ENCODE measurements around the gene DALRD3. TPM values are rescaled to one million over a fixed set of nuclear protein-coding genes. Genes with fewer than 3 reads are reported as not detected.

DALRD3 gene
- total and polyA plus RNA-seq, 2 experiments from 2014 or later, result 31.0 to 57.7 TPM

DNA sequence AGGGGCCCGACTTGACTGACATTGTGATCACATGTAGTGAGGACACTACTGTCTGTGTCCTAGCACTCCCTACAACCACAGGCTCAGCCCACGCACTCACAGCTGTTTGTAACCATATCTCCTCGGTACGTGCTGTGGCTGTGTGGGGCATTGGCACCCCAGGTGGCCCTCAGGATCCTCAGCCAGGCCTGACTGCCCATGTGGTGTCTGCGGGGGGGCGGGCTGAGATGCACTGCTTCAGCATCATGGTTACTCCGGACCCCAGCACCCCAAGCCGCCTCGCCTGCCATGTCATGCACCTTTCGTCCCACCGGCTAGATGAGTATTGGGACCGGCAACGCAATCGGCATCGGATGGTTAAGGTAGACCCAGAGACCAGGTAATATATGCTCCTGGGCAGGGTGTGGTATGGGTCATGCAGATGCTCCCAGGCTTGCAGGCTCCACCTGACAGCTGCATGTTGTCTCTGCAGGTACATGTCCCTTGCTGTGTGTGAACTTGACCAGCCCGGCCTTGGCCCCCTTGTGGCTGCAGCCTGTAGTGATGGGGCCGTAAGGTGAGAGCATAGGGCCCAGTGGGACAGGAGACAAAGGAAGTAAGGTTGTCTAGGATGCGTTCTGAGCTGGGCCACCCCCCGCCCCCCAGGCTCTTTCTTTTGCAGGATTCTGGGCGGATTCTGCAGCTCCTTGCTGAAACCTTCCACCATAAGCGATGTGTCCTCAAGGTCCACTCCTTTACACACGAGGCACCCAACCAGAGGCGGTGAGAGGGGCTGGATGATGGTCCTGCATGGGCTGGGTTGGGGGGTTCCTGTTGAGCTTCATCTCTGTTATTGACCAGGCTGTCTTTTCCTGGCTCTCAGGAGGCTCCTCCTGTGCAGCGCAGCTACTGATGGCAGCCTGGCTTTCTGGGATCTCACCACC, 4.4 kb downstream of the DALRD3 start:
- Histone ChIP-seq H3K4me3 (no peak overlapping the region), H3K36me3 (ENCODE audit: insufficient read depth) (peaks cover 19% of the 10 kb centered on the region), H3K27me3 (ENCODE audit: insufficient read depth) (no peaks in the 10 kb centered on the region), H2AFZ (no peak overlapping the region), H3K79me2 (replicated peaks; ENCODE audit: insufficient read depth) (peaks cover 40% of the 10 kb centered on the region), H3K4me1 (ENCODE audit: insufficient read depth) (peaks cover 6% of the 10 kb centered on the region; the same call in 1 of the 2 replicates), H3K4me2 (no peak overlapping the region), H3F3A (replicated peaks; ENCODE audit: low read depth) (peaks cover 30% of the 10 kb centered on the region), H3K9me2 (ENCODE audit: insufficient read depth) (no peaks in the 10 kb centered on the region), H3K27ac (ENCODE audit: low read depth) (0 out of 2 replicates have a peak overlapping the region, but pooled peaks have one; percentile 26), H4K20me1 (replicated peaks; ENCODE audit: insufficient read depth) (peaks cover 28% of the 10 kb centered on the region)
- ATAC-seq (peak; percentile 64), DNase-seq (ENCODE audit: low spot score) (peak; percentile 88)
- Mint-ChIP-seq H3K27ac (peak overlapping the region; percentile 15; the same call in 1 of the 2 replicates), H3K27me3 (ENCODE audit: insufficient read depth, low read depth, poor library complexity) (peaks cover 21% of the 10 kb centered on the region), H3K36me3 (ENCODE audit: low read depth) (peaks cover 60% of the 10 kb centered on the region), H3K4me1 (peaks cover 14% of the 10 kb centered on the region), H3K9me3 (no peaks in the 10 kb centered on the region), H3K4me3 (no peak overlapping the region)
- no peak for TF ChIP-seq ZNF331 (CRISPR knock-in tag; IDR thresholded peaks at IDR 0.05; ENCODE audit: low read depth)
- TF ChIP-seq, protein P1, sequence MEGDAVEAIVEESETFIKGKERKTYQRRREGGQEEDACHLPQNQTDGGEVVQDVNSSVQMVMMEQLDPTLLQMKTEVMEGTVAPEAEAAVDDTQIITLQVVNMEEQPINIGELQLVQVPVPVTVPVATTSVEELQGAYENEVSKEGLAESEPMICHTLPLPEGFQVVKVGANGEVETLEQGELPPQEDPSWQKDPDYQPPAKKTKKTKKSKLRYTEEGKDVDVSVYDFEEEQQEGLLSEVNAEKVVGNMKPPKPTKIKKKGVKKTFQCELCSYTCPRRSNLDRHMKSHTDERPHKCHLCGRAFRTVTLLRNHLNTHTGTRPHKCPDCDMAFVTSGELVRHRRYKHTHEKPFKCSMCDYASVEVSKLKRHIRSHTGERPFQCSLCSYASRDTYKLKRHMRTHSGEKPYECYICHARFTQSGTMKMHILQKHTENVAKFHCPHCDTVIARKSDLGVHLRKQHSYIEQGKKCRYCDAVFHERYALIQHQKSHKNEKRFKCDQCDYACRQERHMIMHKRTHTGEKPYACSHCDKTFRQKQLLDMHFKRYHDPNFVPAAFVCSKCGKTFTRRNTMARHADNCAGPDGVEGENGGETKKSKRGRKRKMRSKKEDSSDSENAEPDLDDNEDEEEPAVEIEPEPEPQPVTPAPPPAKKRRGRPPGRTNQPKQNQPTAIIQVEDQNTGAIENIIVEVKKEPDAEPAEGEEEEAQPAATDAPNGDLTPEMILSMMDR (conservative IDR thresholded peaks at IDR 0.05; ENCODE audit: low read depth in 2 of 2), result peak; percentile 79 to 85

DNA sequence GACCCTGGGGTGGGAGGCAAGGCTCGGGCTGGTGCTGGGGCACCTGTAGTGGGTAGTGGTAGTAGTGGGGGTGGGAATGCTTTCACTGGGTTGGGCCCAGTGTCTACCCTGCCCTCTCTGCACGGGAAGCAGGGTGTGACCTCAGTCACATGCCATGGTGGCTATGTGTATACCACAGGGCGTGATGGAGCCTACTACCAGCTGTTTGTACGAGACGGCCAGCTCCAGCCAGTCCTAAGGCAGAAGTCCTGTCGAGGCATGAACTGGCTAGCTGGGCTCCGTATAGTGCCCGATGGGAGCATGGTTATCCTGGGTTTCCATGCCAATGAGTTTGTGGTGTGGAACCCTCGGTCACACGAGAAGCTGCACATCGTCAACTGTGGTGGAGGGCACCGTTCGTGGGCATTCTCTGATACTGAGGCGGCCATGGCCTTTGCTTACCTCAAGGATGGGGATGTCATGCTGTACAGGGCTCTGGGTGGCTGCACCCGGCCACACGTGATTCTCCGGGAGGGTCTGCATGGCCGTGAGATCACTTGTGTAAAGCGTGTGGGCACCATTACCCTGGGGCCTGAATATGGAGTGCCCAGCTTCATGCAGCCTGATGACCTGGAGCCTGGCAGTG, 5.2 kb downstream of the DALRD3 start:
- Mint-ChIP-seq H3K27me3 (ENCODE audit: insufficient read depth, low read depth, poor library complexity) (peaks cover 16% of the 10 kb centered on the region), H3K4me1 (peaks cover 16% of the 10 kb centered on the region), H3K27ac (no peak overlapping the region), H3K9me3 (peaks cover 2% of the 10 kb centered on the region; the same call in 2 of the 3 replicates), H3K36me3 (ENCODE audit: low read depth) (peaks cover 64% of the 10 kb centered on the region), H3K4me3 (no peak overlapping the region)
- H3K27ac ChIP-seq (ENCODE audit: low read depth), result no peak overlapping the region
- H2AFZ ChIP-seq, result no peak overlapping the region
- no peak for DNase-seq (ENCODE audit: low spot score)
- no peak overlapping the region for H3K4me3 ChIP-seq
- H3K36me3 ChIP-seq (ENCODE audit: insufficient read depth), result peaks cover 19% of the 10 kb centered on the region
- H3K27me3 ChIP-seq (ENCODE audit: insufficient read depth), result no peaks in the 10 kb centered on the region
- H3K4me1 ChIP-seq (ENCODE audit: insufficient read depth), result peaks cover 6% of the 10 kb centered on the region
- H3F3A ChIP-seq (replicated peaks; ENCODE audit: low read depth), result peaks cover 26% of the 10 kb centered on the region; the same call in 1 of the 2 replicates
- H3K9me2 ChIP-seq (ENCODE audit: insufficient read depth), result no peaks in the 10 kb centered on the region
- ATAC-seq, result no peak
- H3K4me2 ChIP-seq, result no peak overlapping the region
- peaks cover 36% of the 10 kb centered on the region for H4K20me1 ChIP-seq (replicated peaks; ENCODE audit: insufficient read depth)
- peaks cover 47% of the 10 kb centered on the region for H3K79me2 ChIP-seq (replicated peaks; ENCODE audit: insufficient read depth)
- TF ChIP-seq, protein P2, sequence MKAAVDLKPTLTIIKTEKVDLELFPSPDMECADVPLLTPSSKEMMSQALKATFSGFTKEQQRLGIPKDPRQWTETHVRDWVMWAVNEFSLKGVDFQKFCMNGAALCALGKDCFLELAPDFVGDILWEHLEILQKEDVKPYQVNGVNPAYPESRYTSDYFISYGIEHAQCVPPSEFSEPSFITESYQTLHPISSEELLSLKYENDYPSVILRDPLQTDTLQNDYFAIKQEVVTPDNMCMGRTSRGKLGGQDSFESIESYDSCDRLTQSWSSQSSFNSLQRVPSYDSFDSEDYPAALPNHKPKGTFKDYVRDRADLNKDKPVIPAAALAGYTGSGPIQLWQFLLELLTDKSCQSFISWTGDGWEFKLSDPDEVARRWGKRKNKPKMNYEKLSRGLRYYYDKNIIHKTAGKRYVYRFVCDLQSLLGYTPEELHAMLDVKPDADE (IDR thresholded peaks at IDR 0.05), result no peak
- TF ChIP-seq NANOG (IDR thresholded peaks at IDR 0.05; ENCODE audit: borderline replicate concordance) (no peak), CREB1 (CRISPR knock-in tag; IDR thresholded peaks at IDR 0.05; ENCODE audit: low read depth) (no peak), ZNF331 (CRISPR knock-in tag; IDR thresholded peaks at IDR 0.05; ENCODE audit: low read depth) (no peak), POLR2AphosphoS5 (IDR thresholded peaks at IDR 0.05; ENCODE audit: low read depth) (no peak), STAT1 (IDR thresholded peaks at IDR 0.05; ENCODE audit: unreplicated experiment) (no peak), EZH2 (IDR thresholded peaks at IDR 0.05; ENCODE audit: low read depth, unreplicated experiment) (no peak), ZNF114 (CRISPR knock-in tag; IDR thresholded peaks at IDR 0.05) (no peak), JUNB (IDR thresholded peaks at IDR 0.05; ENCODE audit: unreplicated experiment) (no peak), EZH2phosphoT487 (IDR thresholded peaks at IDR 0.05; ENCODE audit: unreplicated experiment) (no peak)
- TF ChIP-seq, protein P3, sequence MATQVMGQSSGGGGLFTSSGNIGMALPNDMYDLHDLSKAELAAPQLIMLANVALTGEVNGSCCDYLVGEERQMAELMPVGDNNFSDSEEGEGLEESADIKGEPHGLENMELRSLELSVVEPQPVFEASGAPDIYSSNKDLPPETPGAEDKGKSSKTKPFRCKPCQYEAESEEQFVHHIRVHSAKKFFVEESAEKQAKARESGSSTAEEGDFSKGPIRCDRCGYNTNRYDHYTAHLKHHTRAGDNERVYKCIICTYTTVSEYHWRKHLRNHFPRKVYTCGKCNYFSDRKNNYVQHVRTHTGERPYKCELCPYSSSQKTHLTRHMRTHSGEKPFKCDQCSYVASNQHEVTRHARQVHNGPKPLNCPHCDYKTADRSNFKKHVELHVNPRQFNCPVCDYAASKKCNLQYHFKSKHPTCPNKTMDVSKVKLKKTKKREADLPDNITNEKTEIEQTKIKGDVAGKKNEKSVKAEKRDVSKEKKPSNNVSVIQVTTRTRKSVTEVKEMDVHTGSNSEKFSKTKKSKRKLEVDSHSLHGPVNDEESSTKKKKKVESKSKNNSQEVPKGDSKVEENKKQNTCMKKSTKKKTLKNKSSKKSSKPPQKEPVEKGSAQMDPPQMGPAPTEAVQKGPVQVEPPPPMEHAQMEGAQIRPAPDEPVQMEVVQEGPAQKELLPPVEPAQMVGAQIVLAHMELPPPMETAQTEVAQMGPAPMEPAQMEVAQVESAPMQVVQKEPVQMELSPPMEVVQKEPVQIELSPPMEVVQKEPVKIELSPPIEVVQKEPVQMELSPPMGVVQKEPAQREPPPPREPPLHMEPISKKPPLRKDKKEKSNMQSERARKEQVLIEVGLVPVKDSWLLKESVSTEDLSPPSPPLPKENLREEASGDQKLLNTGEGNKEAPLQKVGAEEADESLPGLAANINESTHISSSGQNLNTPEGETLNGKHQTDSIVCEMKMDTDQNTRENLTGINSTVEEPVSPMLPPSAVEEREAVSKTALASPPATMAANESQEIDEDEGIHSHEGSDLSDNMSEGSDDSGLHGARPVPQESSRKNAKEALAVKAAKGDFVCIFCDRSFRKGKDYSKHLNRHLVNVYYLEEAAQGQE (IDR thresholded peaks at IDR 0.05; ENCODE audit: unreplicated experiment), result no peak
- TF ChIP-seq, protein P1 (conservative IDR thresholded peaks at IDR 0.05; ENCODE audit: low read depth in 2 of 2), result no peak

Data from GM23338 (cell line).